HG03342 (cell line): Measurements from ENCODE around the gene POSTN.

Source experiments
- ATAC-seq: cut with Tn5 transposase; IDR thresholded peaks from one replicate; pipeline ENCODE4 v1.9.1; 2021; ENCODE audit warnings: mild to moderate bottlenecking, moderate library complexity; ENCODE audit not compliant: unreplicated experiment

Gene POSTN

GRCh38 chr13:37598597-37598996, at the start of gene POSTN:
Gene POSTN, minus strand, starts transcription at chr13:37598768. Its CDS starts 42 bp downstream, at chr13:37598726.
- no peak for ATAC-seq

- ATAC-seq: no peak
These were observed 48.6 kb upstream of the POSTN start for GRCh38 chr13:37647031-37647650.

GRCh38 chr13:37646531-37646930, 48.0 kb upstream of the POSTN start:
- no peak for ATAC-seq

DNA sequence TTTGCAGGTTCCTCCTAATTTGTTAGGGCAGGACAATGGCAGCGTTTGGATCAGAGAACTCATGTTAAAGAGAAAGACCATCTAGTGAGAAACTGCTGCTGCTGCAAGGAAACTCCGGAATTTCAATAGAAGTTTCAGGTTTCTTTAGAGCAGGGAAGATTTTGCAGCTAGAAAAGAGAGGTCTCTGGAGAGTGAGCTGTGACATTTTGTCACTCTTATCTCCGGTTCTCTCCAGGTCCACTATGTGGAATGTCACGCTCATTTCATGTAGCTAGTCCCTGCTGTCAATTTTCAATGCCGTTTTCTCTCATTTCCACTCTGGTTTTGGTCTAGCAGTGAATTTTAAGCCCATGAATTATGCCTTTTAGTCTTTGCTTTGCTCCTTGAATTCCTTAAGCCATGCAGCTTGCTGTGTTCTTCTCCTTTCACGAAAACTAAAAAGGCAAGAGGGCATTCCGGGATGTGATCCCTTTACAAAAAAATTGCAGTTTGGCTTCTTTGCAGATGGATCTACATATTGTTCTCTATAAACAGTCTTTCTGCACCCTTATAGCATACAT, 46.7 kb upstream of the POSTN start:
- no peak for ATAC-seq

DNA sequence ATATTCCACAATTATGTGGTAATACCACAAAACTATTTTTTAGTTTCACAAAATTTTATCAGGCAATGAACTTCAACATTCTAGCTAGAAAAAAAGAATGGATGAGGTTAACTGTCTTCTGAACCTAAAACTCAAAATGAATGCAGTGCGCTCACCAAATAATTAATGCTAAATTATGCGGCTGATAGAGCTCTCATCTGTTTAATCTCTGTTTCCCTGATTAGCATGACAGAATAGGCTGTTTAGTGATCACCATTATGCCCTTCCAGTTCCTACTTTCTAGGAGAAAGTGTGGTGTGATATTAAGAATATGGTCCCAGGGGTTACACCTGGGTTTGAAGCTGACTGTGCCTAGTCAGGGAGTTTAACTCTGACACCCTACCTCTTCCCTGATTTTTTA, 42.8 kb upstream of the POSTN start:
- ATAC-seq: no peak

DNA sequence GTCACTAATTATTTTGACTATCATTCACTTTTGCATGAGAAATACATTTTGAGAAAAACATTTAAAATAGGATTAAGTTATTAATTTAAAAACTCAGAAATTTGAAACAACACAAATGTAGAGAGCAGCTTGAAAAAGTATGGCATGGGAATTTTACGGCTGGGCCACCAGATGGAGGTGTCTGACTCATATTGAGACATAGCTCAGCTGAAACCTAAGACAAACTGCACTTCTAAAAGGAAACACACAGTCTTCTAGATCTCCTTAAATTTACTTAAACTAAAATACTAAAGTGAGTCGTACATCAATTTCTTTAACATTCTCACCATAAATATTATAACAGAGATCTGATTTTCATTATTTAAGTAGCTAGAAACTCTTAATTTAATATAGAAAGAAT, 41.9 kb upstream of the POSTN start:
- no peak for ATAC-seq

DNA sequence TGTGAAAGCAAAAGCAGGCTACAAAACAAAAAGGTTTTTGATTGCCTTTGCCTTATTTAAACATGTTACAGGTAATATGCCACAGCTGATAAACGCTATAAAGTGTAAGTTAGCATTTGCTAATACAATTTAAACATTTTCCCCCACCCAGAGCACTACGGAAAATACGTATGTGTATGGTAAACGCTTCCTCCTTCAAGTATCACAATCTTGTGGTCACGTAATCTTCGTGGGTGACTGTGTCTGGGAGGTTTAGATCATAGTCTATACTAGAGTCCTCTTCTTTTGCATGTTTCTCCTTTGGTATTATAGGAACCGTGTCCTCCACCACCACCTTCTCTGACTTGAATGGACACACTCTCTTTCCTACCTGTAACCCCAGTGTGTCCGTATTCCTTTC, 38.1 kb upstream of the POSTN start:
- no peak for ATAC-seq

DNA sequence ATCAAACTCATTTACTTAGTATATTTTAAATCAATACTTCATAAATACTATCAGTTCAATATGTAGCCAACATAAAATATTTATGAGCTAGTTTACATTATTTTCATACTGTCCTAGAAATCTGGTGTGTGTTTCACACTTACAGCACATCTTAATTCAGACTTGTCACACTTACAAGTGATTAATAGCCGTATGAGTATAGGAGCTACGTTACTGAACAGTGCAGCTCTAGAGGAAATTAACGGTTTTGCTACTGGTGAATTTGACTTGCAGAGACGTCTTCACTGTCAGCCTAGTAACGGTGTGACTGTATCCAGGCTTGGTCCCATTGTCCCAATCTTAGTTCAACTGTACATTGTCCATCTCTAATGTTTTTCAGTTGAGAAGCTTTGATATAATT, 33.7 kb upstream of the POSTN start:
- ATAC-seq: no peak

DNA sequence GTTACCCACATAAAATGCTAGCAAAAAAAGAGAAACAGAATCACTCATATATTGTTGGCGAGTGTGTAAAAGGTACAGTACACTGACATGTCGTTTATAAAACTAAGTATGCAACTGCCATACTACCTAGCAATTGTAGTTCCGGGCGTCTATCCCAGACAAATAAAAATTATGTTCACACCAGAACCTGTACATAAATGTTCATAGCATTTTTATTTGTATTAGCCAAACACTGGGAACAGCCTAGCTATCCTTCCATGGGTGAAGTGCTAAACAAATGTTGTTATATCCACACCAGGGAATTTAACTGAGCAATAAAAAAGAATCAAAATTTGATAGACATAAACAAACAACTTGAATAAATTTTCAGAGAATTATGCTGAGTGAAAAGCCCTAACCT, 28.9 kb upstream of the POSTN start:
- ATAC-seq: no peak

GRCh38 chr13:37621811-37622361, 23.3 kb upstream of the POSTN start:
- ATAC-seq: no peak

- no peak for ATAC-seq
These were observed 20.0 kb upstream of the POSTN start for GRCh38 chr13:37618554-37618953.

DNA sequence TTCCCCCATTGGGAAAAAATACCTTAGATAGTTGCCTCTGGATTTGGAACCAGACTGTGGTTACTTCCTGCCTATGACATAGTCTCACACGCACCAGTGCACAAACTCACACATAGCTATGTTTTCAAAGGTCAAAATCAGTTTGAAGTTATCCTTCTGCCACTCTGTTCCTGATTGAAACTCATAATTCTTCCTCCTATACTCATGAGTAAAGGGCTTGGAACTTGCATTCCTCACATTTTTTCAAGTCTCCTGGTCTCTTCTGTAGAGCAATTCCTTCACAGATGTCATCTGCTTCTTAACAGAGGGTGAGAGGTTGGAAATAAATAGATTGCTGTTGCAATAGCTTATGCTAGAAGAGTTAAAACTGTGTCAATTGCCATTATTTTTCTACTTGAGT, 18.6 kb upstream of the POSTN start:
- no peak for ATAC-seq

- no peak for ATAC-seq
These were observed 17.6 kb upstream of the POSTN start for GRCh38 chr13:37616131-37616530.

GRCh38 chr13:37615276-37615675, 16.7 kb upstream of the POSTN start:
- ATAC-seq: no peak

GRCh38 chr13:37613638-37614037, 15.1 kb upstream of the POSTN start:
- ATAC-seq: no peak

- no peak for ATAC-seq
These were observed 14.7 kb upstream of the POSTN start for GRCh38 chr13:37613236-37613635.

GRCh38 chr13:37608750-37609339, 10.3 kb upstream of the POSTN start:
- no peak for ATAC-seq

DNA sequence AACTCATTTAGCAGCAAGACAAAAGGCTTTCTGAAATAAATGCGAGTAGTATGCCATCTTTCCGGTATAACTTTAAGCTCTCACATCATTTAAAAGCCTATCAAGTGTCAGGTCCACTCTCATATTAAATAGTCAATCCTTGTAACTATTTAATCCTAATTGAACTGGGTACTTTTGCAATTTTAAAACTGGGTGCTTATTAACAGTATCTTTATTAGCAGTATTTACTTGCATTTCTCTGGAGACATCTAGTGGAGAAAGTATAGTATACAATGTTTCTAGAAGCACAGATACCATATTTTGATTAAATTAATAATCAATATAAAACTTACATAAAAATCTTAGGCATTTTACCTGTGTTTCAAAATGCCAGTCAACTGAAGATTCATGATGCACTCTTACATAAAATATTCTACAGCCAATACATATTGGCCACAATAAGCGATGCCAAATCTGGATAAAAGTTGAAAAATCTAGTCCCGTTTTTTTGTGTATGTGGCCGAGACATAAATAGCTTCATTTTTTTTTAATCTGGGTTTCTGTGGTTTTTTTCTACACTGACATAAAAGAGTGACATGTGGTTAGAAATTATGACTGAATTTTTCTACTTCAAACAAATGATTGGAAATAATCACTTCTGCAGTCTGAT, 4.3 kb upstream of the POSTN start:
- no peak for ATAC-seq

GRCh38 chr13:37601648-37602440, 3.3 kb upstream of the POSTN start:
- ATAC-seq: no peak

DNA sequence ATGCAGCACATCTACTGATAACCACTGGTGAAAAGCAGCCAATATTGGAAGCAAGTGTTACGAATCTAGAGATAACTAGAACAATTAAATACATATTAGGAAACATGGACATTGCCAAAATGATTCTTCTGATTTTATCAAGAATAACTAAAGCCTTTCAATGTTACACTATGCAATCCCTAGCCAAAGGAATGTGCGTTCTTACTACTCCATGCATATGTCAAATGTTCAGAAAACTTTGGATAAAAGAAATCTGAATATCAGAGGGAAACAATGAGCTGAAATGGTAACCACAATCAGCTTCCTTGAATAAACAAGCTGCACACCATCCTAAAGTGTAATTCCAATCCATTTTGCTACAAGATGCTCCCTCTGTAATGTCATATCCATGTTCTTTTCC, 951 bp upstream of the POSTN start:
- ATAC-seq: no peak

- no peak for ATAC-seq
These were observed 1.0 kb downstream of the POSTN start for GRCh38 chr13:37597477-37598025.
